ENCODE results near the gene TBC1D20.

TBC1D20 gene

DNA sequence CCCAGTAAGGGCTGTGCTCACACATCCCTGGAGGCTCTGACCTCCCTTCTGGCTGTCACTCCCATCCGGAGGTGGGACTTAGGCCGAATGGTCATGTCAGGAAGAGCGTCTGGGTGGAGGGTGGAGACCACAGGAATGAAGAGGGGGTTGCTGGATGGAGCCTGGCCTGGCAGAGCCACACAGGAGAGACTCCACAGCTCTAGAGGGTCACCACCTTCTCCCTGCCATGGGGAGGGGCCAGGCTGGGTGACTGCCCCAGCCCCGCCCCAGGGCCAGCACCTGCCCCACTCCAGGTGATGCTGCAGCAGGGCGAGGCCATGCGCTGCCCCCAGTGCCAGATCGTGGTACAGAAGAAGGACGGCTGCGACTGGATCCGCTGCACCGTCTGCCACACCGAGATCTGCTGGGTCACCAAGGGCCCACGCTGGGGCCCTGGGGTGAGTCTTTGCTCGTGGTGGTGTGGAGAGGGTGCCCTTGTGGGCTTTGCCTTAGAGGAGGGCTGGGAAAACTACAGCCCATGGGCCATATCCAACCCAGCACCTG lies 33.6 kb downstream of the TBC1D20 start:
- TF ChIP-seq ZFP3 (CRISPR knock-in tag; IDR thresholded peaks at IDR 0.05) (no peak), CSDC2 (CRISPR knock-in tag; IDR thresholded peaks at IDR 0.05) (no peak), TCF4 (CRISPR knock-in tag; IDR thresholded peaks at IDR 0.05; ENCODE audit: borderline replicate concordance) (no peak)
- TF ChIP-seq, protein P1, sequence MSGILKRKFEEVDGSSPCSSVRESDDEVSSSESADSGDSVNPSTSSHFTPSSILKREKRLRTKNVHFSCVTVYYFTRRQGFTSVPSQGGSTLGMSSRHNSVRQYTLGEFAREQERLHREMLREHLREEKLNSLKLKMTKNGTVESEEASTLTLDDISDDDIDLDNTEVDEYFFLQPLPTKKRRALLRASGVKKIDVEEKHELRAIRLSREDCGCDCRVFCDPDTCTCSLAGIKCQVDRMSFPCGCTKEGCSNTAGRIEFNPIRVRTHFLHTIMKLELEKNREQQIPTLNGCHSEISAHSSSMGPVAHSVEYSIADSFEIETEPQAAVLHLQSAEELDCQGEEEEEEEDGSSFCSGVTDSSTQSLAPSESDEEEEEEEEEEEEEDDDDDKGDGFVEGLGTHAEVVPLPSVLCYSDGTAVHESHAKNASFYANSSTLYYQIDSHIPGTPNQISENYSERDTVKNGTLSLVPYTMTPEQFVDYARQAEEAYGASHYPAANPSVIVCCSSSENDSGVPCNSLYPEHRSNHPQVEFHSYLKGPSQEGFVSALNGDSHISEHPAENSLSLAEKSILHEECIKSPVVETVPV (CRISPR knock-in tag; IDR thresholded peaks at IDR 0.05) = no peak
- no peak for ATAC-seq

DNA sequence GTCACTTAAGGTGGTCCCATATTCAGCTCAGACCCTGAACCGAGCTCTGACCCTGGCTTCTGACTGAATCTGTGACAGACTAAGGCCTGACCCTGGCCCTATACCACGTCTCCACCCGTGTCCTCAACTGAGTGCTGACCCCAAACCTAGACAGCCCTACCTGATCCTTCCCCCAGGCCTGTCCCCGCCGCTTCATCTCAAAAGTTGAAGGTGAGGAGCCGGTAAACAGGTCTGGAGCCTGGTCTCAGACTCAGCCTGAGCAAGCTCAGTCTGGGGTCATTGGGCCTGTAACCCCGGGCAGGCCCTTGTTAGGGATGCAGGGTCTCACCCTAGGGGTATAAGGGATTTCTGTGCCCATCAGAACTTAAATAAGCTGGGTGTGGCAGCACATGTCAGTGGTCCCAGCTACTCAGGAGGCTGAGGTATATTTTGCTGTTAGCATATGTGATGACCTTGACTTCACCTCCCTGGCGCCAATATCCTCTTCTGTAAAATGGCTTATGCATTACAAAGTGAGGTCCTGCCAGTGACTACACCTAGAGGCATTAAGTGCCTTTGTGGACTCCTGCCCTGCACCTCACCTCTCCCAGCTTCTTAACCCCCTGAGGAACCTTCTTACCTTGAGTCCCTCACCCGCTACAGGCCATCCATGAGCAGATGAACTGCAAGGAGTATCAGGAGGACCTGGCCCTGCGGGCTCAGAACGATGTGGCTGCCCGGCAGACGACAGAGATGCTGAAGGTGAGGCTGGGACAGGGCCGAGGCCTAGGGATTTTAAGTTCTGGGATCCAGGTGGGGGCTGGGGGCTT lies 34.3 kb downstream of the TBC1D20 start:
- no peak for ATAC-seq
- no peak for TF ChIP-seq RARB (CRISPR knock-in tag; IDR thresholded peaks at IDR 0.05)
- TF ChIP-seq PPARA (CRISPR knock-in tag; IDR thresholded peaks at IDR 0.05; ENCODE audit: borderline replicate concordance) = no peak
- TF ChIP-seq ZNF565 (CRISPR knock-in tag; conservative IDR thresholded peaks at IDR 0.05; ENCODE audit: low read depth) = no peak
- TF ChIP-seq, protein P1 (CRISPR knock-in tag; IDR thresholded peaks at IDR 0.05) = no peak
- no peak for TF ChIP-seq GLIS3 (CRISPR knock-in tag; IDR thresholded peaks at IDR 0.05)
- no peak for TF ChIP-seq ZNF8 (CRISPR knock-in tag; IDR thresholded peaks at IDR 0.05)
- no peak for TF ChIP-seq OSR1 (CRISPR knock-in tag; IDR thresholded peaks at IDR 0.05)
- TF ChIP-seq SNAI2 (CRISPR knock-in tag; IDR thresholded peaks at IDR 0.05) = no peak
- TF ChIP-seq, protein P2, sequence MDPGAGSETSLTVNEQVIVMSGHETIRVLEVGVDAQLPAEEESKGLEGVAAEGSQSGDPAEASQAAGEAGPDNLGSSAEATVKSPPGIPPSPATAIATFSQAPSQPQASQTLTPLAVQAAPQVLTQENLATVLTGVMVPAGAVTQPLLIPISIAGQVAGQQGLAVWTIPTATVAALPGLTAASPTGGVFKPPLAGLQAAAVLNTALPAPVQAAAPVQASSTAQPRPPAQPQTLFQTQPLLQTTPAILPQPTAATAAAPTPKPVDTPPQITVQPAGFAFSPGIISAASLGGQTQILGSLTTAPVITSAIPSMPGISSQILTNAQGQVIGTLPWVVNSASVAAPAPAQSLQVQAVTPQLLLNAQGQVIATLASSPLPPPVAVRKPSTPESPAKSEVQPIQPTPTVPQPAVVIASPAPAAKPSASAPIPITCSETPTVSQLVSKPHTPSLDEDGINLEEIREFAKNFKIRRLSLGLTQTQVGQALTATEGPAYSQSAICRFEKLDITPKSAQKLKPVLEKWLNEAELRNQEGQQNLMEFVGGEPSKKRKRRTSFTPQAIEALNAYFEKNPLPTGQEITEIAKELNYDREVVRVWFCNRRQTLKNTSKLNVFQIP (CRISPR knock-in tag; IDR thresholded peaks at IDR 0.05; ENCODE audit: borderline replicate concordance, low read depth) = no peak
- TF ChIP-seq, protein P3, sequence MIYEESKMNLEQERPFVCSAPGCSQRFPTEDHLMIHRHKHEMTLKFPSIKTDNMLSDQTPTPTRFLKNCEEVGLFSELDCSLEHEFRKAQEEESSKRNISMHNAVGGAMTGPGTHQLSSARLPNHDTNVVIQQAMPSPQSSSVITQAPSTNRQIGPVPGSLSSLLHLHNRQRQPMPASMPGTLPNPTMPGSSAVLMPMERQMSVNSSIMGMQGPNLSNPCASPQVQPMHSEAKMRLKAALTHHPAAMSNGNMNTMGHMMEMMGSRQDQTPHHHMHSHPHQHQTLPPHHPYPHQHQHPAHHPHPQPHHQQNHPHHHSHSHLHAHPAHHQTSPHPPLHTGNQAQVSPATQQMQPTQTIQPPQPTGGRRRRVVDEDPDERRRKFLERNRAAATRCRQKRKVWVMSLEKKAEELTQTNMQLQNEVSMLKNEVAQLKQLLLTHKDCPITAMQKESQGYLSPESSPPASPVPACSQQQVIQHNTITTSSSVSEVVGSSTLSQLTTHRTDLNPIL (CRISPR knock-in tag; IDR thresholded peaks at IDR 0.05; ENCODE audit: low read depth) = no peak
- TF ChIP-seq ZNF70 (CRISPR knock-in tag; IDR thresholded peaks at IDR 0.05) = no peak
- no peak for TF ChIP-seq ZC3H10 (CRISPR knock-in tag; IDR thresholded peaks at IDR 0.05)
- no peak for TF ChIP-seq TCF4 (CRISPR knock-in tag; IDR thresholded peaks at IDR 0.05; ENCODE audit: borderline replicate concordance)
- no peak for TF ChIP-seq TOX (CRISPR knock-in tag; IDR thresholded peaks at IDR 0.05; ENCODE audit: borderline replicate concordance)
- TF ChIP-seq ISL1 (CRISPR knock-in tag; IDR thresholded peaks at IDR 0.05) = no peak
- TF ChIP-seq BACH2 (CRISPR knock-in tag; IDR thresholded peaks at IDR 0.05; ENCODE audit: borderline replicate concordance) = no peak
- TF ChIP-seq ZFP30 (CRISPR knock-in tag; IDR thresholded peaks at IDR 0.05) = no peak

DNA sequence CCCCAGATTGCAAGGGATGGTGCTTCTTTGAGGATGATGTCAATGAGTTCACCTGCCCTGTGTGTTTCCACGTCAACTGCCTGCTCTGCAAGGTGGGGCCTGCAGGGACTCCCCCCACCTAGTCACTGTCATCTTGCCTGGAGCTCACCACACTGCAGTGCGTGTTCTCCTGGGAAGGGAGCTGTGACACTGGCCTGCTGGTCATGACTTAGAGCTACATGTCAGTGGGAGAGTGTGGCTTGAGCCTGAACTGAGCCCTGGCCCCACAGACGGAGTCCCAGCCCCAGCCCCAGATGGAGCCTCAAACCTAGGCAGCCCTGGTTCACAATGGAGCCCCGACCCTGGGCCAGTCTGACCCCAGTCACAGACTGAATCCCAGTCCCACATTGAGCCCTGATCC lies 34.9 kb downstream of the TBC1D20 start:
- no peak for ATAC-seq
- no peak for TF ChIP-seq ZFP30 (CRISPR knock-in tag; IDR thresholded peaks at IDR 0.05)
- no peak for TF ChIP-seq CSDC2 (CRISPR knock-in tag; IDR thresholded peaks at IDR 0.05)
- TF ChIP-seq ISL1 (CRISPR knock-in tag; IDR thresholded peaks at IDR 0.05) = no peak
- TF ChIP-seq ARNTL (CRISPR knock-in tag; IDR thresholded peaks at IDR 0.05; ENCODE audit: borderline replicate concordance, low read depth) = no peak

DNA sequence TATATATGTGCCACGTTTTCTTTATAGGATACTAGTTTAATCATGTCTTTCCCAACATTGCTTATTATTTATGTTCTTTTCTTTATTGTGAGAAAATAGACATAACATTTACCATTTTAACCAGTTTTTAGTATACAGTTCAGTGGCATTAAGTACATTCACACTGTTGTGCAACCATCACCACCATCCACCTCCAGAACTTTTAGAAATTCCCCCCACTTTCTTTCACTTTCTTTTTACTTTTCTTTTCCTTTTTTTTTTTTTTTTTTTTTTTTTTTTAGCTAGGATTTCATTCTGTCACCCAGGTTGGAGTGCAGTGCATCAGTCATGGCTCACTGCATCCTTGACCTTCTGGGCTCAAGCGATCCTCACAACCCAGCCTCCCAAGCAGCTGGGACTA lies 35.8 kb downstream of the TBC1D20 start:
- TF ChIP-seq ZNF8 (CRISPR knock-in tag; IDR thresholded peaks at IDR 0.05) (no peak), ESRRG (CRISPR knock-in tag; IDR thresholded peaks at IDR 0.05) (no peak), RARB (CRISPR knock-in tag; IDR thresholded peaks at IDR 0.05) (no peak), BACH2 (CRISPR knock-in tag; IDR thresholded peaks at IDR 0.05; ENCODE audit: borderline replicate concordance) (no peak), ZC3H10 (CRISPR knock-in tag; IDR thresholded peaks at IDR 0.05) (no peak), ZNF565 (CRISPR knock-in tag; conservative IDR thresholded peaks at IDR 0.05; ENCODE audit: low read depth) (no peak), ZFP30 (CRISPR knock-in tag; IDR thresholded peaks at IDR 0.05) (no peak), CSDC2 (CRISPR knock-in tag; IDR thresholded peaks at IDR 0.05) (no peak)
- no peak for ATAC-seq
